ENCODE data around the gene KLHL28.

GRCh38 chr14:44970907-44971306 is 9.2 kb upstream of the KLHL28 start:
- TF ChIP-seq CTCF (IDR thresholded peaks at IDR 0.05; ENCODE audit: insufficient read depth, low read length, poor library complexity, severe bottlenecking) (no peak), EZH2phosphoT487 (conservative IDR thresholded peaks at IDR 0.05; ENCODE audit: low read length) (no peak)
